ENCODE results near the gene NOTCH2.
"Not testable (repeated sequence)": the region's sequence is repeated elsewhere in the genome, so short reads cannot be mapped to it uniquely, and the experiment has no call there.

DNA sequence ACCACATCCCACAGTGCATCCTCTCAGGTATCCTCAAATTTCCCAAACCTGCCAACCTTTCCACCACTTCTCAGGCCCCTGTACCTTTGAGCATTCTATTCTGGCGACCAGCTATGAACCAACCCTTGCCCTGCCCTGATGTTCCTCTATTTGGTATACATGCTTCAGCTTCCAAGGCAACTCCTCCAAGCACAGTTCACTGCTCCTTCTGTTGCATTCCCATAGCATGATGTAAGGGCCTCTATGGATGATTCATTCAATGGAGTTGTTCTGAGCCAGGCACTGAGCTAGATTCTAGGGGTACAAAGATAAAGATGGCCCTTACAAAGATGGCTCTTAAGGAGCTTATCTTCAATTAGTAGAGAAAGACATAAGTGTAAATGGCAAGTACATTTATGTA lies 21.4 kb upstream of the NOTCH2 start:
- TF ChIP-seq, protein P1, sequence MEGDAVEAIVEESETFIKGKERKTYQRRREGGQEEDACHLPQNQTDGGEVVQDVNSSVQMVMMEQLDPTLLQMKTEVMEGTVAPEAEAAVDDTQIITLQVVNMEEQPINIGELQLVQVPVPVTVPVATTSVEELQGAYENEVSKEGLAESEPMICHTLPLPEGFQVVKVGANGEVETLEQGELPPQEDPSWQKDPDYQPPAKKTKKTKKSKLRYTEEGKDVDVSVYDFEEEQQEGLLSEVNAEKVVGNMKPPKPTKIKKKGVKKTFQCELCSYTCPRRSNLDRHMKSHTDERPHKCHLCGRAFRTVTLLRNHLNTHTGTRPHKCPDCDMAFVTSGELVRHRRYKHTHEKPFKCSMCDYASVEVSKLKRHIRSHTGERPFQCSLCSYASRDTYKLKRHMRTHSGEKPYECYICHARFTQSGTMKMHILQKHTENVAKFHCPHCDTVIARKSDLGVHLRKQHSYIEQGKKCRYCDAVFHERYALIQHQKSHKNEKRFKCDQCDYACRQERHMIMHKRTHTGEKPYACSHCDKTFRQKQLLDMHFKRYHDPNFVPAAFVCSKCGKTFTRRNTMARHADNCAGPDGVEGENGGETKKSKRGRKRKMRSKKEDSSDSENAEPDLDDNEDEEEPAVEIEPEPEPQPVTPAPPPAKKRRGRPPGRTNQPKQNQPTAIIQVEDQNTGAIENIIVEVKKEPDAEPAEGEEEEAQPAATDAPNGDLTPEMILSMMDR (IDR thresholded peaks at IDR 0.05) = not testable (repeated sequence)
- not testable (repeated sequence) for TF ChIP-seq EZH2 (IDR thresholded peaks at IDR 0.05; ENCODE audit: borderline replicate concordance, insufficient read depth, low read depth, low read length, poor library complexity, severe bottlenecking)
